Astrocyte (in vitro differentiated cells and primary cell): Measurements from ENCODE around the gene FOXD4L1. TPM values are rescaled to one million over a fixed set of nuclear protein-coding genes. Genes with fewer than 3 reads are reported as not detected.
"Not testable (repeated sequence)": the region's sequence is repeated elsewhere in the genome, so short reads cannot be mapped to it uniquely, and the experiment has no call there.

Experiments
- DNase-seq: peaks from one replicate; pipeline ENCODE4 v3.0.0-alpha.2; 2010; ENCODE audit warnings: low read depth
- FAIRE-seq: peaks from 2 replicates; lab custom pipeline; 2011; peaks lifted over from hg19 to GRCh38; lab: Jason Lieb, UNC
- H2AFZ ChIP-seq: 2 replicates; pipeline ENCODE4 v1.6.0; 2012; ENCODE audit warnings: low read depth, low read length, inconsistent platforms
- H3K27ac ChIP-seq: 2 replicates; pipeline ENCODE4 v1.5.1; 2011; ENCODE audit warnings: low read depth, low read length, inconsistent platforms
- H3K27me3 ChIP-seq: 2 replicates; pipeline ENCODE4 v1.6.0; 2011; ENCODE audit warnings: low read length, inconsistent platforms; ENCODE audit not compliant: insufficient read depth
- H3K36me3 ChIP-seq: 2 replicates; pipeline ENCODE4 v1.5.1; 2011; ENCODE audit warnings: low read length, inconsistent platforms; ENCODE audit not compliant: insufficient read depth
- H3K4me1 ChIP-seq: 2 replicates; pipeline ENCODE4 v1.5.1; 2011; ENCODE audit warnings: low read length, inconsistent platforms; ENCODE audit not compliant: insufficient read depth
- H3K4me2 ChIP-seq: 2 replicates; pipeline ENCODE4 v1.6.0; 2012; ENCODE audit warnings: low read length, inconsistent platforms
- H3K4me3 ChIP-seq: 2 replicates; pipeline ENCODE4 v1.5.1; 2011; ENCODE audit warnings: low read depth, mild to moderate bottlenecking, low read length, inconsistent platforms; ENCODE audit not compliant: insufficient read depth
- H3K79me2 ChIP-seq: 2 replicates; pipeline ENCODE4 v1.6.0; 2012; ENCODE audit warnings: mild to moderate bottlenecking, low read length, inconsistent platforms; ENCODE audit not compliant: insufficient read depth
- H3K9ac ChIP-seq: 2 replicates; pipeline ENCODE4 v1.6.0; 2012; ENCODE audit warnings: mild to moderate bottlenecking, low read length, inconsistent platforms
- H3K9me3 ChIP-seq: 2 replicates; pipeline ENCODE4 v1.5.1; 2012; ENCODE audit warnings: low read depth, mild to moderate bottlenecking, low read length, inconsistent platforms; ENCODE audit not compliant: insufficient read depth
- H4K20me1 ChIP-seq: 2 replicates; pipeline ENCODE4 v1.6.0; 2012; ENCODE audit warnings: low read length, inconsistent platforms; ENCODE audit not compliant: insufficient read depth
- H3K27ac Mint-ChIP-seq: one replicate; pipeline ENCODE4 v1.8.0; 2021; ENCODE audit warnings: mild to moderate bottlenecking, mixed read lengths; ENCODE audit not compliant: unreplicated experiment
- H3K27me3 Mint-ChIP-seq: one replicate; pipeline ENCODE4 v1.8.0; 2021; ENCODE audit warnings: low read depth, mixed read lengths; ENCODE audit not compliant: unreplicated experiment
- H3K36me3 Mint-ChIP-seq: one replicate; pipeline ENCODE4 v1.8.0; 2021; ENCODE audit warnings: low read depth, mixed read lengths; ENCODE audit not compliant: unreplicated experiment
- H3K4me1 Mint-ChIP-seq: one replicate; pipeline ENCODE4 v1.8.0; 2021; ENCODE audit warnings: low read depth, mixed read lengths; ENCODE audit not compliant: unreplicated experiment
- H3K4me3 Mint-ChIP-seq: one replicate; pipeline ENCODE4 v1.8.0; 2021; ENCODE audit warnings: mild to moderate bottlenecking, moderate library complexity, mixed read lengths; ENCODE audit not compliant: unreplicated experiment
- H3K9me3 Mint-ChIP-seq: one replicate; pipeline ENCODE4 v1.8.0; 2021; ENCODE audit warnings: mild to moderate bottlenecking, mixed read lengths; ENCODE audit not compliant: unreplicated experiment
- total RNA-seq: library from RNA; stranded (reverse); gene quantifications from 2 replicates; pipeline ENCODE4 v1.2.1, GENCODE V29; 2021

FOXD4L1 gene
- total RNA-seq, 1 donor from 2014 or later, result not detected

GRCh38 chr2:113511859-113512258, 13.4 kb downstream of the FOXD4L1 start:
- not testable (repeated sequence) for H3K9ac ChIP-seq, FAIRE-seq, DNase-seq, H3K27ac Mint-ChIP-seq, H3K27ac ChIP-seq, H3K4me2 ChIP-seq, H3K36me3 Mint-ChIP-seq, H3K4me3 Mint-ChIP-seq, H3K4me3 ChIP-seq, H4K20me1 ChIP-seq, H3K27me3 ChIP-seq, H3K4me1 Mint-ChIP-seq, H3K36me3 ChIP-seq, H2AFZ ChIP-seq, H3K4me1 ChIP-seq, H3K9me3 ChIP-seq, H3K9me3 Mint-ChIP-seq, H3K79me2 ChIP-seq
- peaks cover 35% of the 10 kb centered on the region for H3K27me3 Mint-ChIP-seq

GRCh38 chr2:113515457-113515856, 17.0 kb downstream of the FOXD4L1 start:
- not testable (repeated sequence) for H3K36me3 ChIP-seq, H2AFZ ChIP-seq, H4K20me1 ChIP-seq, H3K27ac ChIP-seq, H3K36me3 Mint-ChIP-seq, DNase-seq, H3K4me3 Mint-ChIP-seq, H3K9me3 Mint-ChIP-seq, H3K4me1 Mint-ChIP-seq, H3K79me2 ChIP-seq, H3K4me1 ChIP-seq, H3K9me3 ChIP-seq, H3K9ac ChIP-seq, H3K27me3 ChIP-seq, H3K4me2 ChIP-seq, H3K27ac Mint-ChIP-seq, H3K4me3 ChIP-seq, FAIRE-seq
- H3K27me3 Mint-ChIP-seq, result peaks cover 21% of the 10 kb centered on the region

- not testable (repeated sequence) for H3K27ac ChIP-seq, H3K27me3 ChIP-seq, H3K27ac Mint-ChIP-seq, DNase-seq, FAIRE-seq, H4K20me1 ChIP-seq, H3K9me3 Mint-ChIP-seq, H3K9me3 ChIP-seq, H3K4me1 ChIP-seq, H3K79me2 ChIP-seq, H3K4me3 ChIP-seq, H3K4me2 ChIP-seq, H3K9ac ChIP-seq, H2AFZ ChIP-seq, H3K4me1 Mint-ChIP-seq, H3K4me3 Mint-ChIP-seq, H3K36me3 ChIP-seq, H3K36me3 Mint-ChIP-seq
- H3K27me3 Mint-ChIP-seq, result peaks cover 21% of the 10 kb centered on the region
Measured at GRCh38 chr2:113515995-113516394, 17.5 kb downstream of the FOXD4L1 start.

GRCh38 chr2:113517025-113517424, 18.6 kb downstream of the FOXD4L1 start:
- not testable (repeated sequence) for H4K20me1 ChIP-seq, H3K36me3 ChIP-seq, FAIRE-seq, H3K4me3 ChIP-seq, H2AFZ ChIP-seq, H3K4me1 Mint-ChIP-seq, H3K9me3 Mint-ChIP-seq, H3K79me2 ChIP-seq, H3K4me3 Mint-ChIP-seq, H3K27ac Mint-ChIP-seq, H3K36me3 Mint-ChIP-seq, H3K9ac ChIP-seq, DNase-seq, H3K27me3 ChIP-seq, H3K4me2 ChIP-seq, H3K27ac ChIP-seq, H3K9me3 ChIP-seq, H3K4me1 ChIP-seq
- H3K27me3 Mint-ChIP-seq, result peaks cover 14% of the 10 kb centered on the region

- not testable (repeated sequence) for DNase-seq, H3K4me2 ChIP-seq, H2AFZ ChIP-seq, H3K4me1 ChIP-seq, H3K27ac ChIP-seq, FAIRE-seq, H3K27me3 ChIP-seq, H4K20me1 ChIP-seq, H3K36me3 ChIP-seq, H3K27me3 Mint-ChIP-seq, H3K36me3 Mint-ChIP-seq, H3K27ac Mint-ChIP-seq, H3K9me3 ChIP-seq, H3K4me3 Mint-ChIP-seq, H3K9me3 Mint-ChIP-seq, H3K4me3 ChIP-seq, H3K79me2 ChIP-seq, H3K9ac ChIP-seq, H3K4me1 Mint-ChIP-seq
Measured at GRCh38 chr2:113520837-113521236, 22.4 kb downstream of the FOXD4L1 start.

GRCh38 chr2:113521492-113521891, 23.0 kb downstream of the FOXD4L1 start:
- H3K36me3 Mint-ChIP-seq, H3K4me3 Mint-ChIP-seq, H3K27me3 Mint-ChIP-seq, FAIRE-seq, H4K20me1 ChIP-seq, H3K9me3 Mint-ChIP-seq, H3K4me2 ChIP-seq, H3K27ac ChIP-seq, DNase-seq, H3K4me3 ChIP-seq, H3K4me1 ChIP-seq, H3K9me3 ChIP-seq, H2AFZ ChIP-seq, H3K4me1 Mint-ChIP-seq, H3K27ac Mint-ChIP-seq, H3K9ac ChIP-seq, H3K36me3 ChIP-seq, H3K79me2 ChIP-seq, H3K27me3 ChIP-seq: not testable (repeated sequence)
